IMR-90 (cell line): ENCODE data around the gene MKS1.

Experiments
- CEBPB ChIP-seq: IDR thresholded peaks from 2 replicates; pipeline ENCODE4 v1.6.1; 2012; ENCODE audit warnings: low read depth, low read length, improper control_type of control experiment
- FOS ChIP-seq: fragments of 150-350 bp; IDR thresholded peaks from 2 replicates; pipeline ENCODE4 v1.6.1; 2016; ENCODE audit warnings: low read depth, low read length
- MAFK ChIP-seq: IDR thresholded peaks from 2 replicates; pipeline ENCODE4 v1.6.1; 2012; ENCODE audit warnings: low read depth, low read length, improper control_type of control experiment
- MXI1 ChIP-seq: IDR thresholded peaks from 2 replicates; pipeline ENCODE4 v1.6.1; 2012; ENCODE audit warnings: low read depth, mild to moderate bottlenecking, low read length, moderate library complexity, borderline replicate concordance
- POLR2A ChIP-seq: IDR thresholded peaks from 2 replicates; pipeline ENCODE4 v1.6.1; 2012; ENCODE audit warnings: mild to moderate bottlenecking, low read depth, low read length
- RAD21 ChIP-seq: IDR thresholded peaks from 2 replicates; pipeline ENCODE4 v1.6.1; 2012; ENCODE audit warnings: low read length, improper control_type of control experiment
- RCOR1 ChIP-seq: IDR thresholded peaks from 2 replicates; pipeline ENCODE4 v1.6.1; 2012; ENCODE audit warnings: mild to moderate bottlenecking, low read length, improper control_type of control experiment; ENCODE audit not compliant: insufficient replicate concordance
- RFX5 ChIP-seq: IDR thresholded peaks from 2 replicates; pipeline ENCODE4 v1.8.0; 2012; ENCODE audit warnings: low read depth, mild to moderate bottlenecking, low read length, moderate library complexity
- SMC3 ChIP-seq: fragments of 150-350 bp; IDR thresholded peaks from 2 replicates; pipeline ENCODE4 v1.6.1; 2016; ENCODE audit warnings: low read depth, mild to moderate bottlenecking, antibody characterized with exemption, low read length, moderate library complexity
- TF ChIP-seq, protein P1 (sequence below): conservative IDR thresholded peaks from 2 replicates; pipeline ENCODE4 v1.5.1; 2012; ENCODE audit warnings: mild to moderate bottlenecking, low read depth, low read length, improper control_type of control experiment

- TF ChIP-seq, protein P1, sequence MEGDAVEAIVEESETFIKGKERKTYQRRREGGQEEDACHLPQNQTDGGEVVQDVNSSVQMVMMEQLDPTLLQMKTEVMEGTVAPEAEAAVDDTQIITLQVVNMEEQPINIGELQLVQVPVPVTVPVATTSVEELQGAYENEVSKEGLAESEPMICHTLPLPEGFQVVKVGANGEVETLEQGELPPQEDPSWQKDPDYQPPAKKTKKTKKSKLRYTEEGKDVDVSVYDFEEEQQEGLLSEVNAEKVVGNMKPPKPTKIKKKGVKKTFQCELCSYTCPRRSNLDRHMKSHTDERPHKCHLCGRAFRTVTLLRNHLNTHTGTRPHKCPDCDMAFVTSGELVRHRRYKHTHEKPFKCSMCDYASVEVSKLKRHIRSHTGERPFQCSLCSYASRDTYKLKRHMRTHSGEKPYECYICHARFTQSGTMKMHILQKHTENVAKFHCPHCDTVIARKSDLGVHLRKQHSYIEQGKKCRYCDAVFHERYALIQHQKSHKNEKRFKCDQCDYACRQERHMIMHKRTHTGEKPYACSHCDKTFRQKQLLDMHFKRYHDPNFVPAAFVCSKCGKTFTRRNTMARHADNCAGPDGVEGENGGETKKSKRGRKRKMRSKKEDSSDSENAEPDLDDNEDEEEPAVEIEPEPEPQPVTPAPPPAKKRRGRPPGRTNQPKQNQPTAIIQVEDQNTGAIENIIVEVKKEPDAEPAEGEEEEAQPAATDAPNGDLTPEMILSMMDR, result peak; percentile 59
- TF ChIP-seq FOS, result no peak
- no peak for TF ChIP-seq MAFK
- no peak for TF ChIP-seq RCOR1
- TF ChIP-seq RAD21, result peak; percentile 22; the same call in 1 of the 2 replicates
- no peak for TF ChIP-seq SMC3
- no peak for TF ChIP-seq CEBPB
- peak; percentile 87 for TF ChIP-seq MXI1
- peak; percentile 42; the same call in 1 of the 2 replicates for TF ChIP-seq POLR2A
- no peak for TF ChIP-seq RFX5
Observed at GRCh38 chr17:58219007-58219788, at the start of gene MKS1.
